Activated CD8-positive, alpha-beta memory T cell treated with anti-CD3 and anti-CD28 coated beads for 1 hour (primary cell): ENCODE data around the gene KCND3.

Experiments used
- DNase-seq, 2 donors: peaks; one replicate each; pipeline ENCODE4 v3.0.0-alpha.2; 2020; ENCODE audit warnings: low read depth in 1 of 2; ENCODE audit errors: extremely low read depth in 1 of 2

KCND3 gene

GRCh38 chr1:111988743-111989453 lies 570 bp downstream of the KCND3 start:
- DNase-seq: no peak

DNA sequence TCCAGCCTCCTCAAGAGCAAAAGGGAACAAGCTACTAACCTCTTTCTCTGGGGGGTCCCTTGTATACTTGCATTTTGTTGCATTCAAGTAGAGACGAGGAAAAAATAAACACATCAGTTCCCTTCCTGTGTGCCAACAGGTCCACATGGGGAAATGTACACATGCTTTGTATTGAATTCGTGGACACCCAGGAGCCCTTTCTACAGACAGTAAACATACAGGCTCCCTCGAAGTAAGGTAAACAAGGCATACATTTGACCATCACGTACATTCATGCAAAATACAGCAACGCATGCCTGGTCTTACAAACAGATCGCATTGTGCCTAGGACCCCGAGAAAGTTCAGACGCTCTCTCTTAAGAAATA lies 1.1 kb downstream of the KCND3 start:
- no peak for DNase-seq

DNA sequence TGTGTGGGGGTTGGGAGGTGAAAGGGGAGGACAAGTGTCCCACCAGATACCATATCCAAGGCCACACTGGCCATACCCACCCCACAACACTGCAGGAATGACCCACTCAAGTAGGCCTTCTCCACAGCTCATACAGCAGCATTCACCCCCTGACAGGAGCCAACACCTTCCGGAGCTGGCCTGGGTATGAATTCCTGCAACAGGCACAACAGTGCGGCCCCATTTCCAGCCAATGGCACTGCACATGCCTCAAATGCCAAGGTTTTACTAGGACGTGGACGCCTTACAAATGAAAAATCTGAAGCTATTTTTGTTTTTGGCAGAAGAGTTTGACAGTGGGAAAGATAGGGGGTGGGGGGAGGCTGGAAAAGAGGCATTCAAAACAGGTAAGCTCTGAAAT lies 2.0 kb downstream of the KCND3 start:
- DNase-seq: no peak

DNA sequence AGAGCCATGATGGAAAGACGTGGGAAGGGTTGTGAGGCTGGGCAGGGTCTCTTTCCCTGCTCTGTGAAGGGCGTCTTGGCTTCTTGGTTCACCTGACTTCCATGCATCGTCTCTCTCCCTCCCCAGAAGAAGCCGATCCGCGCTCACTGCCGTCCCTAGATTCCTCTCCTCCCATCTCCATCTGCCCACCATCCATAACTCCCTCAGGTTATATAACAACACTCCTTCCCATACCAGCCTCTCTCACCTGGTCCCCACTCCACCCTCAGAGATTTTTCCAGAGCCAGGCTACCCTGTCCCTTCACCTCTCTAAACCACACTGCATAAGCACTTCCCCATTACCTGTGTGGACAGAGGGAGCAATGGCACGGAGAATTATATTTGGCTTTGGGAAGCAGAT lies 6.0 kb downstream of the KCND3 start:
- DNase-seq: no peak

DNA sequence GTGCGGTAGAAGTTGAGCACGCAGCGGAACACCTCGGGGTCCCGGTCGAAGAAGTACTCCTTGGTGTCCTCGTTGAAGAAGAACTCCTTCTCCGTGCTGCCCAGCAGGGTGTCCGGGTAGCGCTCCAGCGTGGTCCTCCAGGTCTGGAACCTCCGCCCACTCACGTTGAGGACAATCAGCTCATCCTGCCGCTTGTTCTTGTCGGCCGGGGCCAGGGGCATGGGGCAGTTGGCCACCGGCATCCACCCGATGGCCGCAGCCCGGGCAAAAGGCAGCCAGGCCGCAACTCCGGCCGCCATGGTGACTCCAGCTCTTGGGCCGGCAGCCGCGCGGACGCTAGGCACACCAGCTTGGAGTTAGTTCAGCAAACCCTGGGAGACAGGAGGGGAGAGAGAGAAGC lies 7.0 kb downstream of the KCND3 start:
- no peak for DNase-seq

GRCh38 chr1:111981871-111982270 lies 7.6 kb downstream of the KCND3 start:
- DNase-seq: no peak

- no peak for DNase-seq
These were observed 8.4 kb downstream of the KCND3 start for GRCh38 chr1:111981090-111981489.

DNA sequence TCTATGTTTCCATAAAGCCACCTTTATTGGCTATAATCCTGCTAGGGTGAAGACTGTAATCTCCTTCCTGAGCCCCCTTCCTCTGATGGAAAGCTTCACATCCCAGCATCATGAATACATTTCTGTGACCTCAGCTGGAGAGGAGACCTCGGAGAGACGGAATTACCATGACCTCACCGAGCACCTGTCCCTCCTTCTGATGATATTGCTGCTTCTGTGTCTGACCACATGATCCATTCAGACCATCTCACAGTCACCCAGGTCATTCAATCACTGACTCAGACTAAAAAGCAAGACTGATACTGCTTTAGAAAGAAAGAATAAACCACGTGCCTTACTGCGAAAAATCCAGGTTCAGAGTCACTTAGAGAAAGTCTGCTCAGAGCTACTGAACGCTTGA lies 8.8 kb downstream of the KCND3 start:
- no peak for DNase-seq

GRCh38 chr1:111978695-111979094 lies 10.8 kb downstream of the KCND3 start:
- no peak for DNase-seq

GRCh38 chr1:111977378-111977777 lies 12.1 kb downstream of the KCND3 start:
- no peak for DNase-seq

- no peak for DNase-seq
These were observed 12.6 kb downstream of the KCND3 start for GRCh38 chr1:111976842-111977241.

GRCh38 chr1:111976332-111976731 lies 13.1 kb downstream of the KCND3 start:
- no peak for DNase-seq

GRCh38 chr1:111973150-111973790 lies 16.2 kb downstream of the KCND3 start:
- no peak for DNase-seq

- no peak for DNase-seq
These were observed 18.1 kb downstream of the KCND3 start for GRCh38 chr1:111971396-111971795.

DNA sequence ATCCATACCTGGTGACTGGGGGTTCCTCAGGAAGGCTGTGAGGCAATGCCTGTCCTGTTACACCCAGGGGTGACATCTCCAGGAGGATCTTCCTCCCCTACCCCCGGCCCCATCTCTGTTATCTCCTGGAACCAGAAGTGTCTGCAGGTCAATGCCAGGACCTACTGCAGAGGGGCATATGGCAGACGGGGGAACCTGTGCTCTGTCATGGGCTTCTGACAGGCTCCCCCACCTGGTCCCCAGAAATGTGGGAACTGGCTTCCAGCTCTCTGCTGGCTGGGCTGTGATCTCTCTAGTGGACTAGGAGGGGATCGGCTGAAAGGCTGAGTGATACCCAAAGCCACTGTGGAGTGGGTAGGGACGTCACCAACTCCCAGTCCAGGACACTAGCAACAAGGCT lies 21.0 kb downstream of the KCND3 start:
- DNase-seq: no peak

- no peak for DNase-seq
These were observed 21.6 kb downstream of the KCND3 start for GRCh38 chr1:111967886-111968285.

DNA sequence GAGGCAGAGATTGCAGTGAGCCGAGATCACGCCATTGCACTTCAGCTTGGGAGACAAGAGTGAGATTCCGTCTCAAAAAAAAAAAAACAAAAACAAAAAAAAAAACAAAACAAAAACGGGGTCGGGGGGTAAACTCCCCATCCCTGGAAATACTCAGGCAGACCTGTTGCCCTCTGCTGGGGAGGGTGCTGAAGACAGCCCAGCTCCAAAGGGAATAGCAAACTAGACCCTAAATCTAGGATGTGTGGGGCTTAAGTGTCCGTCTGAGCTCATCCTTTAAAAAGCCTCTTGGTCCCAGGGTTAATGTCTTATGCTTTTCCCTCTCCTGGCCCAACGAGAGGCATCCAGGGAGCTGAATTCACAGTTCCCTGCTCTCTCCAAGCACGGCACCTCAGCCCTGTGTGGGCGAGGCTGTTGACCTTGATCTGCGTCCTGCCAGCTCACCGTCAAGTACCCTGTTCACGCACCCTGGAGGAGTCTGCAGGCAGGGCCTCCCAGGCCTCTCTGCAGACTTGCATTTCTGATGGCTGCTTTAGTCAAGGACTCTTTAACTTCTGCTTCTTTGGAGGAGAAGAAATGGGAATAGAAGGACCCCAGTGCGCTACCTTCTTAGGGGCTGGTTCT lies 22.3 kb downstream of the KCND3 start:
- no peak for DNase-seq

DNA sequence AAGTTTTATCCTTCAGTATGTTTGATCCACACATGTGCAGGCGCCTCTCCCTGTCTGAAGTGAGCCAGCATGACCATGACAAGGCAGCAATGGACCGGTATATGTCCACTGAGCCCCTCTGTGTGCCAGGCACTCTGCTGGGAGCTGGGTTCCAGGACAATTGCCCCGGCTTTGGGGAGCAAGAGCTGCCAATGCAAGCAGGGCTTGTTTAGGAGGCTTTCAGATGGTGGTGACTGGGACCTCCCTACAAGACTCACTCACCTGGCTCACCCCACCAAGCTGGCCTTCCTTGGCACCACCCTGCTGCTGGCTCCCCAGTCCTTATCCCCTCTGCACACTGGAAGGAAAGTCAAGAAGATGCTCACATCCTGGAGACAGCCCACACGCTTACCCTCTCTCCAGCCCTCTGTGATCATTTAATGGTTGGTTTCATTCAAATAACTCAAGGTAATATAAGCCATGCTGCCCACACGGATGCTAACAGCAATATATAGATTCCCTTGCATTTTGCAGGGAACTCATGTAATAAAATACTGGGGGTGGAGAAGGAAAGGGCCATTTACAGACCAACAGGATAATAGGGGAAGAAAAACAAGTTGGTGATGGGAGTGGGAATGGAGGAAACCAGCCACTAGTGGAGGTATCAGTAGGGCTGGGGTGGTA lies 23.6 kb downstream of the KCND3 start:
- DNase-seq: no peak

DNA sequence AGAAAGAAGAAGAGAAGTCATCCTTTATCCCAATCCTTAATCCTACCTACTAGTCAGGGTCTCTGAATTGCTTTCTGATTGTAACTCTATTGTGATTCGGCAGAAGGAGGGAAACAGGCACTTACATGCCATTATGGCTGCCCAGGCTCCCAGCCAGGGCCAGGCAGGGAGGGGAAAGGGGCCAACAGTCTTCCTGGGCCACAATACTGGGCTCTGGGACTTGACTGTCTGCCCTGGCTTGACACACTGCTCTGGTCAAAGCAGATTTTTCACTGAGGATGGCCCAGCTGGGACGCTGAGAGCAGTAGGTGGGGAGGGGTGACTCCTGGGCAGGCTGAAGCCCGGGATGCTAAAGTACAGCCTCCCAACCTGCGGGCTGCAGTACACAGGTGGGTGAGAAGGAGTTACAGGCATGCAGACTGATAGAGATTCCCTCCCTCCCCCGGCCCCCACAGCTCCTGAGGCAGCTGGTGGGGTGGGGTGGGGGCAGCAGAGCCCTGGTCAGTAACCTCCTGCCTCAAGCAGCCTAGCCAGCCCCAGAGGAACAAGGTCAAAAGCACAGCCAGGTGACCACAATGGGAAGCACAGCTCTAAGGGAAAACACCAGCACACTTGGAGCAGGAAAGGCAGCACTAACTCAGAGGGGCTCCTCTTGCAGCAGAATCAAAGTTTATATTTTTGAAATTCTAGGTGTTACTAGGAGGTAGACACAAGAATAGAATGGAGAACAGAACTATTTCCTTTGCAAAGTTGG lies 25.3 kb downstream of the KCND3 start:
- no peak for DNase-seq

DNA sequence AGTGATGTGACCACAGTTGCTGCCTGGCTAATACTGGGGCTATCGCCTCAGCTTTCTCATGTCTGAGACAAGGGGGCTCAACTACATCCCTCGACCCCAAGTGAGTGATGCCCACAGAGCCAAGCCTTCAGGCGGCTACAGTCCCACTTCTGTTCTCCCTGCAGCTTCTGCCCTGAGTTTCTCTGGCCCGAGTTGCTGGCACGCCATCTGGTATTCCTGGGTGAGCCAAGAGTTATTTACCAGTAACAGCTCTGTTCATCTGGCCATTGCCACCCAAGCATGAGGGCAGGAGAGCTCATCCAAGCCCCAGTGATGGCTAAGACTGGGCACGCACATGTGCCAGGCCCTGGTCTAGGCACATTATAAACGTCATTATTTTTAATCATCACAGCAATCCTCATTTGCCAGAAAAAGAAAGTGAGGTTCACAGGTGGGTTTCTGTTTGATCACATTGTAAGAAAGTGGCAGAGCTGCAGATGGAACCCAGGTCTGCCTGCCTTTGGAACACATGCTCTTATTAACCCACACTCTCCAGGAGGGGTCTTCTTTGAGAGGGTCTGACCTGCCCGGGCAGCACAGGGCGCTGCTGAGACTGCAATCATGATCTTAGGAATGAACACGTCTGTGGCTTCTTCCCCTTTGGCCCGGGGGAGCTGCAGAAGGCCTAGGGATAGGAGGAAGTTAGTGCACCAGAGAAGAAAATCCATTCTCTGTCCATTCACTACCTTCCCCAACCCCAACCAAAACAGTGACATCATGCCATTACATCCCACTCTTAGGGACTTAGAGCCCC lies 27.5 kb downstream of the KCND3 start:
- DNase-seq: no peak
